SU-DHL-6 (cell line): ENCODE data around the gene TTC12.

Experiments used
- H2AFZ ChIP-seq: fragments of 200-600 bp; sonication (generic); 2 replicates; pipeline ENCODE4 v1.6.1; 2014; ENCODE audit warnings: low read depth, mild to moderate bottlenecking, moderate library complexity, mixed read lengths, antibody characterized with exemption, low read length; ENCODE audit not compliant: severe bottlenecking
- H3F3A ChIP-seq: fragments of 200-600 bp; shearing (Covaris generic); 2 replicates; pipeline ENCODE4 v1.6.0; 2016; ENCODE audit warnings: antibody characterized with exemption, mild to moderate bottlenecking; ENCODE audit not compliant: insufficient read depth
- H3K27ac ChIP-seq: fragments of 200-600 bp; sonication (generic); 2 replicates; pipeline ENCODE4 v1.5.1; 2016; ENCODE audit warnings: low read depth, mild to moderate bottlenecking, low read length, moderate library complexity, mixed read lengths
- H3K27me3 ChIP-seq: fragments of 200-600 bp; sonication (generic), shearing (Covaris generic); 2 replicates; pipeline ENCODE4 v1.6.0; 2014; ENCODE audit warnings: mild to moderate bottlenecking, low read length
- H3K36me3 ChIP-seq: fragments of 200-600 bp; sonication (generic); 2 replicates; pipeline ENCODE4 v1.6.1; 2014; ENCODE audit warnings: mild to moderate bottlenecking, low read length, mixed read lengths
- H3K4me2 ChIP-seq: fragments of 300-600, 200-600 bp; shearing (Covaris generic), sonication (generic); 2 replicates; pipeline ENCODE4 v1.6.0; 2014; ENCODE audit warnings: low read length, low read depth, mild to moderate bottlenecking; ENCODE audit not compliant: poor library complexity, severe bottlenecking
- H3K4me3 ChIP-seq: fragments of 200-600 bp; sonication (generic); 2 replicates; pipeline ENCODE4 v1.5.1; 2014; ENCODE audit warnings: antibody characterized with exemption, low read length, mild to moderate bottlenecking, mixed read lengths; ENCODE audit not compliant: insufficient read depth, poor library complexity, severe bottlenecking
- H3K79me2 ChIP-seq: fragments of 200-600 bp; sonication (generic); 2 replicates; pipeline ENCODE4 v1.6.1; 2014; ENCODE audit warnings: mild to moderate bottlenecking, low read length, moderate library complexity; ENCODE audit not compliant: insufficient read depth
- H3K9ac ChIP-seq: fragments of 200-600 bp; sonication (generic); 2 replicates; pipeline ENCODE4 v1.7.0; 2014; ENCODE audit warnings: mild to moderate bottlenecking, low read length
- H3K9me2 ChIP-seq: fragments of 200-600 bp; sonication (generic); replicated peaks from 2 replicates; pipeline ENCODE4 v1.6.1; 2014; ENCODE audit warnings: low read length; ENCODE audit not compliant: insufficient read depth
- H3K9me3 ChIP-seq: fragments of 200-600 bp; sonication (generic); 2 replicates; pipeline ENCODE4 v1.6.1; 2014; ENCODE audit warnings: low read length, mixed read lengths; ENCODE audit not compliant: insufficient read depth
- H4K20me1 ChIP-seq: fragments of 200-600 bp; sonication (generic); 2 replicates; pipeline ENCODE4 v1.6.1; 2014; ENCODE audit warnings: low read depth, mild to moderate bottlenecking, antibody characterized with exemption, low read length, moderate library complexity, mixed read lengths
- CTCF ChIP-seq: fragments of 200-600 bp; sonication (generic); IDR thresholded peaks from one replicate; pipeline ENCODE4 v1.5.1; 2017; ENCODE audit warnings: antibody characterized with exemption, mild to moderate bottlenecking, low read length, moderate library complexity; ENCODE audit not compliant: insufficient read depth, poor library complexity, severe bottlenecking
- EZH2phosphoT487 ChIP-seq: fragments of 200-600 bp; sonication (generic), shearing (Covaris generic); conservative IDR thresholded peaks from 2 replicates; pipeline ENCODE4 v1.6.1; 2018; ENCODE audit warnings: mild to moderate bottlenecking, antibody characterized with exemption, low read length, moderate library complexity, mixed read lengths

TTC12 gene

DNA sequence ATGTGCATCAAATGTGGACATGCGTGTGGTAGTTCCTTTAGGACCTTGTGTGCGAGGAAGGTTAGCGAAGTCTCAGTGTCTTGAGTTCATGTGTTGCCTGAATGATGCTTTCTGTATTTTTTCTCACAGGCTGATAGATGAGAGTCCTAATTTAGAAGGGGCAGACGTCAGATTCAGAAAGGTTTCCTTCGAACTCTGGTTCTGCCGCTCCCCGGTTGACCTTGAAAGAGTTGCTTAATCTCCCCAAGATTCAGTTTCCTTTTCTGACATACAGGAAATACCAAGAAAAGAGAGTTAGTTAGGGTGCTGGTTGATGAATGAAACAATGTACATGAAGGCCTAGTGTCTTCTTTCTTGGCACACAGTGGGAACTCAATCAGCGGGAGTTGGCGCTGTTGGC lies 35.9 kb upstream of the TTC12 start:
- H3K79me2 ChIP-seq, result no peaks in the 10 kb centered on the region
- H4K20me1 ChIP-seq, result no peaks in the 10 kb centered on the region
- H3K36me3 ChIP-seq, result no peaks in the 10 kb centered on the region
- H3K27ac ChIP-seq, result no peak overlapping the region
- no peak overlapping the region for H3K9ac ChIP-seq
- TF ChIP-seq EZH2phosphoT487 (no peak), CTCF (no peak)
- H3K4me3 ChIP-seq, result no peak overlapping the region
- H2AFZ ChIP-seq, result no peak overlapping the region
- no peak overlapping the region for H3K4me2 ChIP-seq
- no peaks in the 10 kb centered on the region for H3K27me3 ChIP-seq
- H3K9me3 ChIP-seq, result no peaks in the 10 kb centered on the region
- no peaks in the 10 kb centered on the region for H3K9me2 ChIP-seq
- H3F3A ChIP-seq, result no peaks in the 10 kb centered on the region

- no peaks in the 10 kb centered on the region for H3K9me3 ChIP-seq
- H3F3A ChIP-seq, result no peaks in the 10 kb centered on the region
- H3K9me2 ChIP-seq, result no peaks in the 10 kb centered on the region
- no peaks in the 10 kb centered on the region for H3K36me3 ChIP-seq
- no peaks in the 10 kb centered on the region for H3K27me3 ChIP-seq
- H3K4me3 ChIP-seq, result no peak overlapping the region
- H3K79me2 ChIP-seq, result no peaks in the 10 kb centered on the region
- no peak overlapping the region for H2AFZ ChIP-seq
- no peak overlapping the region for H3K4me2 ChIP-seq
- H3K27ac ChIP-seq, result no peak overlapping the region
- no peak overlapping the region for H3K9ac ChIP-seq
- H4K20me1 ChIP-seq, result no peaks in the 10 kb centered on the region
- TF ChIP-seq EZH2phosphoT487 (no peak), CTCF (no peak)
Measured at GRCh38 chr11:113278925-113279324, 35.5 kb upstream of the TTC12 start.

- Histone ChIP-seq H3K27me3 (no peaks in the 10 kb centered on the region), H3K9me2 (no peaks in the 10 kb centered on the region)
Measured at GRCh38 chr11:113279591-113279990, 34.8 kb upstream of the TTC12 start.

More at GRCh38 chr11:113279591-113279990, 34.8 kb upstream of the TTC12 start:
- Histone ChIP-seq H3K9ac (no peak overlapping the region), H3F3A (no peaks in the 10 kb centered on the region), H3K4me3 (no peak overlapping the region), H3K4me2 (no peak overlapping the region), H3K36me3 (no peaks in the 10 kb centered on the region), H3K9me3 (no peaks in the 10 kb centered on the region), H3K27ac (no peak overlapping the region), H3K79me2 (no peaks in the 10 kb centered on the region), H4K20me1 (no peaks in the 10 kb centered on the region), H2AFZ (no peak overlapping the region)
- no peak for TF ChIP-seq CTCF
- no peak for TF ChIP-seq EZH2phosphoT487
